PFSK-1 (cell line): Measurements from ENCODE around the gene SNX33.

ENCODE experiments used
- FOXP2 ChIP-seq: optimal IDR thresholded peaks from 2 replicates; pipeline ENCODE3; 2011; ENCODE audit warnings: borderline replicate concordance, control low read depth, inconsistent platforms; ENCODE audit not compliant: insufficient read depth; ENCODE audit errors: extremely low read length, extremely low read depth
- POLR2AphosphoS5 ChIP-seq: IDR thresholded peaks from 2 replicates; pipeline ENCODE4 v1.6.1; 2012; ENCODE audit warnings: low read depth, mild to moderate bottlenecking, control low read depth, low read length, moderate library complexity
- SIN3A ChIP-seq: IDR thresholded peaks from 2 replicates; pipeline ENCODE4 v1.6.1; 2012; ENCODE audit warnings: mild to moderate bottlenecking, low read length, moderate library complexity, borderline replicate concordance; ENCODE audit not compliant: insufficient read depth
- TAF1 ChIP-seq: IDR thresholded peaks from 2 replicates; pipeline ENCODE4 v1.6.1; 2012; ENCODE audit warnings: low read length, control low read depth, borderline replicate concordance; ENCODE audit not compliant: insufficient read depth
- TF ChIP-seq, protein P1 (sequence below), 2 experiments: IDR thresholded peaks; 2 replicates each; pipeline versions ENCODE4 v1.6.1 to v1.8.0; 2011 to 2012; ENCODE audit warnings: low read depth in 2 of 2, low read length in 2 of 2, control low read depth in 1 of 2, inconsistent platforms in 1 of 2, mild to moderate bottlenecking in 1 of 2, moderate library complexity in 1 of 2; ENCODE audit not compliant: insufficient read depth in 1 of 2

Gene SNX33

GRCh38 chr15:75651810-75652543, 4.3 kb downstream of the SNX33 start:
- no peak for TF ChIP-seq TAF1
- no peak for TF ChIP-seq POLR2AphosphoS5
- TF ChIP-seq, protein P1, sequence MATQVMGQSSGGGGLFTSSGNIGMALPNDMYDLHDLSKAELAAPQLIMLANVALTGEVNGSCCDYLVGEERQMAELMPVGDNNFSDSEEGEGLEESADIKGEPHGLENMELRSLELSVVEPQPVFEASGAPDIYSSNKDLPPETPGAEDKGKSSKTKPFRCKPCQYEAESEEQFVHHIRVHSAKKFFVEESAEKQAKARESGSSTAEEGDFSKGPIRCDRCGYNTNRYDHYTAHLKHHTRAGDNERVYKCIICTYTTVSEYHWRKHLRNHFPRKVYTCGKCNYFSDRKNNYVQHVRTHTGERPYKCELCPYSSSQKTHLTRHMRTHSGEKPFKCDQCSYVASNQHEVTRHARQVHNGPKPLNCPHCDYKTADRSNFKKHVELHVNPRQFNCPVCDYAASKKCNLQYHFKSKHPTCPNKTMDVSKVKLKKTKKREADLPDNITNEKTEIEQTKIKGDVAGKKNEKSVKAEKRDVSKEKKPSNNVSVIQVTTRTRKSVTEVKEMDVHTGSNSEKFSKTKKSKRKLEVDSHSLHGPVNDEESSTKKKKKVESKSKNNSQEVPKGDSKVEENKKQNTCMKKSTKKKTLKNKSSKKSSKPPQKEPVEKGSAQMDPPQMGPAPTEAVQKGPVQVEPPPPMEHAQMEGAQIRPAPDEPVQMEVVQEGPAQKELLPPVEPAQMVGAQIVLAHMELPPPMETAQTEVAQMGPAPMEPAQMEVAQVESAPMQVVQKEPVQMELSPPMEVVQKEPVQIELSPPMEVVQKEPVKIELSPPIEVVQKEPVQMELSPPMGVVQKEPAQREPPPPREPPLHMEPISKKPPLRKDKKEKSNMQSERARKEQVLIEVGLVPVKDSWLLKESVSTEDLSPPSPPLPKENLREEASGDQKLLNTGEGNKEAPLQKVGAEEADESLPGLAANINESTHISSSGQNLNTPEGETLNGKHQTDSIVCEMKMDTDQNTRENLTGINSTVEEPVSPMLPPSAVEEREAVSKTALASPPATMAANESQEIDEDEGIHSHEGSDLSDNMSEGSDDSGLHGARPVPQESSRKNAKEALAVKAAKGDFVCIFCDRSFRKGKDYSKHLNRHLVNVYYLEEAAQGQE (IDR thresholded peaks at IDR 0.05; ENCODE audit: insufficient read depth in 1 of 2, low read depth in 2 of 2, low read length in 2 of 2), result no peak
- no peak for TF ChIP-seq FOXP2
- TF ChIP-seq SIN3A, result no peak

GRCh38 chr15:75653347-75653913, 5.7 kb downstream of the SNX33 start:
- no peak for TF ChIP-seq SIN3A
- no peak for TF ChIP-seq FOXP2
- TF ChIP-seq TAF1, result no peak
- TF ChIP-seq, protein P1 (IDR thresholded peaks at IDR 0.05; ENCODE audit: insufficient read depth in 1 of 2, low read depth in 2 of 2, low read length in 2 of 2), result no peak
- no peak for TF ChIP-seq POLR2AphosphoS5

DNA sequence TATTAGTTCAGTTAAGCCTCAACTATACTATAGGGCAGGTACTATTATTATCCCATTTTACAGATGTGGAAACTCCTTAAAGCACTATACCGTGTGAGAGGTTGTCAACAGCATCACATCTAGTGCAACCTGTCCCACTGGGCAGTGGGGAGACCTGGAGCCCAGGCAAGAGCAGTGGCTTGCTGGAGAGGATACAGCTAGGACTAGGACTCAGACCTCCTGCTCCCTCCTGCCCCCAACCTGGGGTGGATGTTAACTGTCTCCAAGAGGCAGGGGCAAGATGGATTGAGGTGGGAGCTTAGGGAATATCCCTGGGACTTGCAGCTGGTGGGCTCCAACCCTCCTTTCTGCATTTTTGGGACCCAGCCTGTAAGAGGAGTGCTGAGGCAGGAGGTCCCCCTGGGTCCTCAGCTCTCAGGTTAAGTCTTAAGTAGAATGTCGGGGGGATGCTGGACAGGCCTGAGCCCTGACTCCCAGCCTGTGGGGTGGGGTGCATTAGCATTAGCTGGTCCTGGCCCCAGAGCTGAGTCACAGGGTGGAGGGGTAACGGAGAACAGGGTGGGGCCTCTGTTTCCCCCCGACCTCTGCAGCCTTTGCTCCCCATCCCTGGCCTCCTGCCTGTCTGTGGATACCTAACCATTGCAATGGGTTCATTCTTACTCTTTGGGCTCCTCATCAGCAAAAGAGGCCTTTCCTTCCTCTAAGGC, 6.6 kb downstream of the SNX33 start:
- no peak for TF ChIP-seq SIN3A
- no peak for TF ChIP-seq FOXP2
- TF ChIP-seq, protein P1 (IDR thresholded peaks at IDR 0.05; ENCODE audit: insufficient read depth in 1 of 2, low read depth in 2 of 2, low read length in 2 of 2), result no peak
- no peak for TF ChIP-seq TAF1
- no peak for TF ChIP-seq POLR2AphosphoS5

DNA sequence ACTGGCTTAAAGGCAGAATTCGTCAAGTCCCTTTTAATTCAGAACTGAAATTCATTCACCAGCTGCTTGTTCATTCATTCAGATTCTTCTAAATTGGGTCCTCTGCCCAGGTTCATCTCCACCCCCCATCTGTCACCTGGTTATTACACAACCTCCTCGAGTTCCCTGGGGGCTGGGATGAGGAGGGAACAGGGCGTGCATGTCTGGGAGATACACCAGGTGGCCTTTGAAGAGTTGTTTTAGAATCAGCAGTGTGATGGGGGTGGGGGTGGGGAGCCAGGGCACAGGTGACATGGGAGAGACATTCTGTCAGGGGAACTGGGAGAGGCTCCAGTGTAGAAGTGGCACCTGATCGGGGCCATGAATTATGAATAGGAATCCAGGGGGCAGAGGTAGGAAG, 8.2 kb downstream of the SNX33 start:
- TF ChIP-seq POLR2AphosphoS5, result no peak

DNA sequence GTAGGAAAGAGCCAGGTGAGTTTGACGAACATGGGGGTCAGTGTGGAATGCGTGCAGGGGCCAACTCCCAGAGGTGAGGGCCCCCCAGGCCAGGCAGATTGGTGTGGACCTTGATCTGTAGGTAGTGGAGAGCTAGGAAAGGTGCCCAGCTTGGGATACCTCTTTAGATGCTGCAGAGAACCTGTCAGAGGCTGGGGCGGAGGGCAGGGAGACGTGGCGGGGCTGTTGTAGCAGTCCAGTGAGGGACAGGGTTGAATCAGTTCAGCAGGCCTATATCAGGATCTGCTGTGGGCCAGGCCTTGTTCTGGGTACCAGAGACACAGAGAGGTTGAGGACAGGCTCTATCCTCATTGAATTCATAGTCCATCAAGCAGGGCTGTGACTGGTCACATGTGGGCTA, 8.6 kb downstream of the SNX33 start:
- TF ChIP-seq POLR2AphosphoS5 (no peak), TAF1 (no peak), FOXP2 (no peak)
- TF ChIP-seq, protein P1 (IDR thresholded peaks at IDR 0.05; ENCODE audit: insufficient read depth in 1 of 2, low read depth in 2 of 2, low read length in 2 of 2), result no peak
